SK-N-SH (cell line): ENCODE data around the gene LARP6. TPM values are rescaled to one million over a fixed set of nuclear protein-coding genes. Genes with fewer than 3 reads are reported as not detected.
A peak's percentile ranks its signal among the peaks of the same experiment; 100 is the strongest.

Source experiments
- CTCF ChIP-seq: fragments of 200-600 bp; sonication (generic); IDR thresholded peaks from 2 replicates; pipeline ENCODE4 v1.6.1; 2017; ENCODE audit warnings: antibody characterized with exemption, mild to moderate bottlenecking, moderate library complexity
- EP300 ChIP-seq, 2 experiments: IDR thresholded peaks; 2 replicates each; pipeline versions ENCODE4 v1.4.0 to v1.6.1; 2012; ENCODE audit warnings: borderline replicate concordance in 1 of 2, low read depth in 1 of 2, low read length in 1 of 2
- FOXM1 ChIP-seq: IDR thresholded peaks from 2 replicates; pipeline ENCODE4 v1.4.0; 2012; ENCODE audit warnings: low read depth, mild to moderate bottlenecking
- GABPA ChIP-seq: IDR thresholded peaks from 2 replicates; pipeline ENCODE4 v1.4.0; 2012; ENCODE audit warnings: low read depth, mild to moderate bottlenecking
- JUND ChIP-seq: IDR thresholded peaks from 2 replicates; pipeline ENCODE4 v1.4.0; 2012
- MEF2A ChIP-seq: IDR thresholded peaks from 2 replicates; pipeline ENCODE4 v1.4.0; 2012; ENCODE audit warnings: low read depth, borderline replicate concordance
- MXI1 ChIP-seq: IDR thresholded peaks from 2 replicates; pipeline ENCODE4 v1.6.1; 2012; ENCODE audit warnings: mild to moderate bottlenecking, low read depth, low read length, improper control_type of control experiment
- NRF1 ChIP-seq: IDR thresholded peaks from 2 replicates; pipeline ENCODE4 v1.6.1; 2012; ENCODE audit warnings: low read depth, mild to moderate bottlenecking, low read length
- POLR2AphosphoS5 ChIP-seq: IDR thresholded peaks from 2 replicates; pipeline ENCODE4 v1.6.1; 2012; ENCODE audit warnings: low read depth, low read length
- REST ChIP-seq: IDR thresholded peaks from 2 replicates; pipeline ENCODE4 v1.6.1; 2012; ENCODE audit warnings: mild to moderate bottlenecking, low read depth, low read length, moderate library complexity
- TAF1 ChIP-seq: IDR thresholded peaks from 2 replicates; pipeline ENCODE4 v1.6.1; 2012; ENCODE audit warnings: low read depth, mild to moderate bottlenecking, low read length, moderate library complexity, borderline replicate concordance
- TCF12 ChIP-seq: IDR thresholded peaks from 2 replicates; pipeline ENCODE4 v1.4.0; 2012
- TEAD4 ChIP-seq: IDR thresholded peaks from 2 replicates; pipeline ENCODE4 v1.4.0; 2012; ENCODE audit warnings: mild to moderate bottlenecking, borderline replicate concordance; ENCODE audit not compliant: insufficient read depth
- YY1 ChIP-seq: IDR thresholded peaks from 2 replicates; pipeline ENCODE4 v1.4.0; 2012; ENCODE audit warnings: low read depth, mild to moderate bottlenecking
- ZBTB33 ChIP-seq: IDR thresholded peaks from 2 replicates; pipeline ENCODE4 v1.4.0; 2012; ENCODE audit warnings: low read depth, borderline replicate concordance
- polyA plus RNA-seq, 3 experiments: library from polyadenylated mRNA; depleted of rRNA; stranded (reverse); fragments of >200 nt; gene quantifications; 2 replicates each; pipeline ENCODE4 v1.2.3, GENCODE V29; 2012
- TF ChIP-seq, protein P1 (sequence below): IDR thresholded peaks from 2 replicates; pipeline ENCODE4; 2012

The LARP6 gene
- polyA plus RNA-seq, 1 of the 3 experiments (the other 2 are of a cell fraction): 236 TPM

DNA sequence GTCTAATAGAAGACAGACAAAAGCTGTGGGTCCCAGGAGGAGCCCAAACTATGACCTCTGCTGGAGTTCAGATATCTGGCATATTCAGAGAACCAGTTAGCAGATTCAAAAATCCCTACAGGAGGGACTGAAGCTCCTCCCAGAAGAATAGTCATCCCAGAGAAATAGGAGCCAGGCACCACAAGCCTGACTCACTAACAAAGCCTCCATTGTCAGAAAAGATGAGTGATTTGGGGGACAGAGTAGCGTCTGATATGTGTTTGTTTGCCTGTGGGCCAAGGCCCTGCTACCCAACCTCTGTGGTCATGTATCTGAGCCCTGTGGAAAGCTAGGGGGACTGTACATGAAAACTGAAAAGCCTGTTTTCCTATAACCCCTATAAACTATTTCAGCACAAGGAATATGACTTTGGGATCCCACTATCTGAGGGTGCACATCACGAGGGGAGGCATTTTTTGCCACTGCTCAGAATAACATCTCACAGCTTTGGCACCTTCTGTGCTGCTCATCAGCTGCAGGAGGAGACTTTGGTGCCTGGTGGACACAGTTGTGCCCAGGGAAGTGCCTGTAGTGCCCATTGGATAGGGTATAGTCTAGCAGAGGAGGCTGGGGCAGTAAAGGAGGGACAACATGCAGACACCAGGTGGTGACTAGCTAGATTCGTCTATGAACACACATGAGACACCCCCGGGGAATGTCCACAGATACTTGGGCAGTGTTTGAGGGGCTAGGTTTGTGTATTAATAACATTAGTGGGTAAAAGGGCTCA is 9.7 kb upstream of the LARP6 start (continued):
- TF ChIP-seq REST (0 out of 2 replicates have a peak, but pooled peaks have one; percentile 26), TAF1 (no peak; the same call in 1 of the 2 replicates), ZBTB33 (no peak), CTCF (no peak; the same call in 1 of the 2 replicates), JUND (peak; percentile 72), MEF2A (no peak), NRF1 (no peak), MXI1 (no peak), TEAD4 (peak; percentile 16; the same call in 1 of the 2 replicates), GABPA (no peak), POLR2AphosphoS5 (peak; percentile 45; the same call in 1 of the 2 replicates), YY1 (no peak), EP300 (IDR thresholded peaks at IDR 0.05; ENCODE audit: borderline replicate concordance in 1 of 2, low read depth in 1 of 2, low read length in 1 of 2) (peak in 1 of 2 experiments; percentile 76; a peak in 1 of 4 replicates), TCF12 (peak; percentile 45), FOXM1 (no peak)
- TF ChIP-seq, protein P1, sequence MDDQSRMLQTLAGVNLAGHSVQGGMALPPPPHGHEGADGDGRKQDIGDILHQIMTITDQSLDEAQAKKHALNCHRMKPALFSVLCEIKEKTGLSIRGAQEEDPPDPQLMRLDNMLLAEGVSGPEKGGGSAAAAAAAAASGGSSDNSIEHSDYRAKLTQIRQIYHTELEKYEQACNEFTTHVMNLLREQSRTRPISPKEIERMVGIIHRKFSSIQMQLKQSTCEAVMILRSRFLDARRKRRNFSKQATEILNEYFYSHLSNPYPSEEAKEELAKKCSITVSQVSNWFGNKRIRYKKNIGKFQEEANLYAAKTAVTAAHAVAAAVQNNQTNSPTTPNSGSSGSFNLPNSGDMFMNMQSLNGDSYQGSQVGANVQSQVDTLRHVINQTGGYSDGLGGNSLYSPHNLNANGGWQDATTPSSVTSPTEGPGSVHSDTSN: peak; percentile 96
- TF ChIP-seq, all 33 proteins: peak for 11
